HG03108 (cell line): ENCODE results near the gene CLASRP.

Experiments
- ATAC-seq: cut with Tn5 transposase; IDR thresholded peaks from one replicate; pipeline ENCODE4 v1.9.1; 2021; ENCODE audit warnings: moderate library complexity; ENCODE audit not compliant: unreplicated experiment

CLASRP gene

GRCh38 chr19:45058622-45059159, 19.8 kb downstream of the CLASRP start:
- ATAC-seq = no peak

- no peak for ATAC-seq
Observed at GRCh38 chr19:45059258-45059965, 20.6 kb downstream of the CLASRP start.

GRCh38 chr19:45061965-45062364, 23.1 kb downstream of the CLASRP start:
- ATAC-seq = no peak

- ATAC-seq = no peak
Observed at GRCh38 chr19:45063851-45064801, 25.3 kb downstream of the CLASRP start.

- ATAC-seq = no peak
Observed at GRCh38 chr19:45066921-45067661, 28.2 kb downstream of the CLASRP start.

- ATAC-seq = no peak
Observed at GRCh38 chr19:45068041-45068440, 29.2 kb downstream of the CLASRP start.

GRCh38 chr19:45069056-45069455, 30.2 kb downstream of the CLASRP start:
- no peak for ATAC-seq

- no peak for ATAC-seq
Observed at GRCh38 chr19:45070214-45070613, 31.4 kb downstream of the CLASRP start.

- ATAC-seq = no peak
Observed at GRCh38 chr19:45070861-45071544, 32.2 kb downstream of the CLASRP start.

- ATAC-seq = no peak
Observed at GRCh38 chr19:45071545-45071938, 32.7 kb downstream of the CLASRP start.

GRCh38 chr19:45071969-45072790, 33.3 kb downstream of the CLASRP start:
- ATAC-seq = no peak

GRCh38 chr19:45074744-45075300, 36.0 kb downstream of the CLASRP start:
- ATAC-seq = no peak

GRCh38 chr19:45075301-45076028, 36.6 kb downstream of the CLASRP start:
- peak; percentile 56 for ATAC-seq

- peak; percentile 39 for ATAC-seq
Observed at GRCh38 chr19:45076029-45076850, 37.4 kb downstream of the CLASRP start, which contains the start of gene ZNF296. TSS of gene ZNF296 (minus strand) at chr19:45076478. CDS start at chr19:45076373, 105 bp downstream.

GRCh38 chr19:45076851-45077730, 38.2 kb downstream of the CLASRP start:
- ATAC-seq = no peak

GRCh38 chr19:45078390-45079062, 39.7 kb downstream of the CLASRP start:
- ATAC-seq = no peak
